ENCODE results near the gene SLC25A12.
A peak's percentile ranks its signal among the peaks of the same experiment; 100 is the strongest.
"Not testable (repeated sequence)": the region's sequence is repeated elsewhere in the genome, so short reads cannot be mapped to it uniquely, and the experiment has no call there.

SLC25A12 gene

GRCh38 chr2:171902840-171903420 is 8.9 kb upstream of the SLC25A12 start:
- Mint-ChIP-seq H3K4me1 (no peaks in the 10 kb centered on the region), H3K36me3 (no peaks in the 10 kb centered on the region), H3K9me3 (no peaks in the 10 kb centered on the region), H3K27ac (no peak overlapping the region), H3K4me3 (no peak overlapping the region)
- DNase-seq (ENCODE audit: low spot score in 2 of 2) (no peak), ATAC-seq (no peak)

- not testable (repeated sequence) for H3K4me1 Mint-ChIP-seq; H3K4me3 Mint-ChIP-seq; H3K27ac Mint-ChIP-seq; ATAC-seq; DNase-seq (ENCODE audit: low spot score in 2 of 2); H3K9me3 Mint-ChIP-seq; H3K36me3 Mint-ChIP-seq
These were observed 5.7 kb upstream of the SLC25A12 start for GRCh38 chr2:171899623-171900282.

- Mint-ChIP-seq H3K4me1 (peaks cover 21% of the 10 kb centered on the region), H3K4me3 (no peak overlapping the region), H3K27ac (no peak overlapping the region), H3K9me3 (no peaks in the 10 kb centered on the region), H3K36me3 (peaks cover 17% of the 10 kb centered on the region)
- ATAC-seq (no peak), DNase-seq (ENCODE audit: low spot score in 2 of 2) (no peak)
These were observed 1.7 kb upstream of the SLC25A12 start for GRCh38 chr2:171895786-171896185.

GRCh38 chr2:171894612-171894947 is 536 bp upstream of the SLC25A12 start:
- Mint-ChIP-seq H3K9me3 (no peaks in the 10 kb centered on the region), H3K36me3 (peaks cover 17% of the 10 kb centered on the region), H3K4me1 (peaks cover 21% of the 10 kb centered on the region), H3K4me3 (peak overlapping the region; percentile 91), H3K27ac (peak overlapping the region; percentile 87)
- ATAC-seq (no peak), DNase-seq (ENCODE audit: low spot score in 2 of 2) (no peak)

GRCh38 chr2:171893196-171893823 is 734 bp downstream of the SLC25A12 start:
- Mint-ChIP-seq H3K9me3 (no peaks in the 10 kb centered on the region), H3K27ac (peak overlapping the region; percentile 87), H3K4me1 (peaks cover 28% of the 10 kb centered on the region), H3K4me3 (peak overlapping the region; percentile 91), H3K36me3 (peaks cover 23% of the 10 kb centered on the region)
- no peak for ATAC-seq
- DNase-seq (ENCODE audit: low spot score in 2 of 2): no peak

- H3K9me3 Mint-ChIP-seq: no peaks in the 10 kb centered on the region
These were observed 4.2 kb downstream of the SLC25A12 start for GRCh38 chr2:171889808-171890207.

GRCh38 chr2:171889333-171889732 is 4.7 kb downstream of the SLC25A12 start:
- peaks cover 22% of the 10 kb centered on the region for H3K4me1 Mint-ChIP-seq
- no peak overlapping the region for H3K27ac Mint-ChIP-seq
- ATAC-seq (no peak), DNase-seq (ENCODE audit: low spot score in 2 of 2) (no peak)
- H3K9me3 Mint-ChIP-seq: no peaks in the 10 kb centered on the region
- H3K4me3 Mint-ChIP-seq: no peak overlapping the region
- H3K36me3 Mint-ChIP-seq: peaks cover 32% of the 10 kb centered on the region

More at GRCh38 chr2:171889808-171890207, 4.2 kb downstream of the SLC25A12 start:
- no peak overlapping the region for H3K27ac Mint-ChIP-seq
- ATAC-seq: no peak
- no peak overlapping the region for H3K4me3 Mint-ChIP-seq
- H3K36me3 Mint-ChIP-seq: peaks cover 32% of the 10 kb centered on the region
- no peak for DNase-seq (ENCODE audit: low spot score in 2 of 2)
- H3K4me1 Mint-ChIP-seq: peaks cover 26% of the 10 kb centered on the region

- H3K36me3 Mint-ChIP-seq: peaks cover 8% of the 10 kb centered on the region
- peaks cover 14% of the 10 kb centered on the region for H3K4me1 Mint-ChIP-seq
- no peaks in the 10 kb centered on the region for H3K9me3 Mint-ChIP-seq
- DNase-seq (ENCODE audit: low spot score in 2 of 2) (no peak), ATAC-seq (no peak)
- H3K4me3 Mint-ChIP-seq: no peak overlapping the region
- H3K27ac Mint-ChIP-seq: no peak overlapping the region
These were observed 10.7 kb downstream of the SLC25A12 start for GRCh38 chr2:171883275-171883893.

GRCh38 chr2:171882089-171882769 is 11.8 kb downstream of the SLC25A12 start:
- Mint-ChIP-seq H3K36me3 (peaks cover 3% of the 10 kb centered on the region), H3K9me3 (no peaks in the 10 kb centered on the region), H3K4me1 (peaks cover 17% of the 10 kb centered on the region), H3K4me3 (no peak overlapping the region), H3K27ac (no peak overlapping the region)
- ATAC-seq (peak; percentile 78), DNase-seq (ENCODE audit: low spot score in 2 of 2) (no peak)

- DNase-seq (ENCODE audit: low spot score in 2 of 2): no peak
- Mint-ChIP-seq H3K4me1 (peaks cover 17% of the 10 kb centered on the region), H3K9me3 (no peaks in the 10 kb centered on the region), H3K36me3 (no peaks in the 10 kb centered on the region), H3K27ac (no peak overlapping the region), H3K4me3 (no peak overlapping the region)
- no peak for ATAC-seq
These were observed 13.3 kb downstream of the SLC25A12 start for GRCh38 chr2:171880774-171881173.

GRCh38 chr2:171879865-171880264 is 14.2 kb downstream of the SLC25A12 start:
- H3K27ac Mint-ChIP-seq: no peak overlapping the region
- H3K36me3 Mint-ChIP-seq: no peaks in the 10 kb centered on the region
- no peak for ATAC-seq
- peaks cover 17% of the 10 kb centered on the region for H3K4me1 Mint-ChIP-seq
- no peak for DNase-seq (ENCODE audit: low spot score in 2 of 2)
- H3K9me3 Mint-ChIP-seq: peaks cover 3% of the 10 kb centered on the region
- no peak overlapping the region for H3K4me3 Mint-ChIP-seq

- peaks cover 3% of the 10 kb centered on the region for H3K9me3 Mint-ChIP-seq
- peaks cover 17% of the 10 kb centered on the region for H3K4me1 Mint-ChIP-seq
- DNase-seq (ENCODE audit: low spot score in 2 of 2) (no peak), ATAC-seq (peak; percentile 70)
- no peaks in the 10 kb centered on the region for H3K36me3 Mint-ChIP-seq
- peak overlapping the region; percentile 36 for H3K27ac Mint-ChIP-seq
- no peak overlapping the region for H3K4me3 Mint-ChIP-seq
These were observed 15.5 kb downstream of the SLC25A12 start for GRCh38 chr2:171878481-171878993.

- H3K27ac Mint-ChIP-seq: no peak overlapping the region
These were observed 19.1 kb downstream of the SLC25A12 start for GRCh38 chr2:171874963-171875362.

GRCh38 chr2:171874517-171874916 is 19.5 kb downstream of the SLC25A12 start:
- H3K27ac Mint-ChIP-seq: no peak overlapping the region
- H3K4me3 Mint-ChIP-seq: no peak overlapping the region
- no peaks in the 10 kb centered on the region for H3K36me3 Mint-ChIP-seq
- peaks cover 17% of the 10 kb centered on the region for H3K4me1 Mint-ChIP-seq
- peaks cover 3% of the 10 kb centered on the region for H3K9me3 Mint-ChIP-seq
- ATAC-seq (no peak), DNase-seq (ENCODE audit: low spot score in 2 of 2) (no peak)

More at GRCh38 chr2:171874963-171875362, 19.1 kb downstream of the SLC25A12 start:
- ATAC-seq (no peak), DNase-seq (ENCODE audit: low spot score in 2 of 2) (no peak)
- H3K36me3 Mint-ChIP-seq: no peaks in the 10 kb centered on the region
- peaks cover 3% of the 10 kb centered on the region for H3K9me3 Mint-ChIP-seq
- no peak overlapping the region for H3K4me3 Mint-ChIP-seq
- peaks cover 17% of the 10 kb centered on the region for H3K4me1 Mint-ChIP-seq

- no peak overlapping the region for H3K27ac Mint-ChIP-seq
- H3K4me3 Mint-ChIP-seq: no peak overlapping the region
- H3K9me3 Mint-ChIP-seq: no peaks in the 10 kb centered on the region
- DNase-seq (ENCODE audit: low spot score in 2 of 2): no peak
- peaks cover 9% of the 10 kb centered on the region for H3K36me3 Mint-ChIP-seq
- peaks cover 12% of the 10 kb centered on the region for H3K4me1 Mint-ChIP-seq
- peak; percentile 62 for ATAC-seq
These were observed 29.6 kb downstream of the SLC25A12 start for GRCh38 chr2:171864357-171864985.

Measured in stimulated activated effector memory CD8-positive, alpha-beta T cell treated with anti-CD3 and anti-CD28 coated beads, Interleukin-12 subunit alpha, Interleukin-12 subunit beta, amount 100 ng/mL, for 72 hours (primary cell).